Right lobe of liver (tissue), 6 donors: ENCODE results near the gene SPTY2D1. TPM values are rescaled to one million over a fixed set of nuclear protein-coding genes. Genes with fewer than 3 reads are reported as not detected.
"Not testable (repeated sequence)": the region's sequence is repeated elsewhere in the genome, so short reads cannot be mapped to it uniquely, and the experiment has no call there.

Source experiments
- ATAC-seq, 4 donors: fragments of 200-7000 bp; cut with Tn5 transposase; one replicate each; pipeline ENCODE4 v1.9.1; 2020; ENCODE audit warnings: mild to moderate bottlenecking in 4 of 4, moderate library complexity in 4 of 4
- DNase-seq, 3 donors: peaks; one replicate each; pipeline ENCODE4 v3.0.0-alpha.2; 2020
- H3K27ac ChIP-seq, 3 donors: fragments of 200-600 bp; one replicate each; pipeline ENCODE4 v1.8.0; 2022
- H3K27me3 ChIP-seq, 2 donors: fragments of 200-600 bp; one replicate each; pipeline ENCODE4 v1.8.0; 2022
- H3K36me3 ChIP-seq, 4 donors: fragments of 200-600 bp; sonication (generic) in 1 of 4; one replicate each; pipeline versions ENCODE4 v1.5.1 to v1.8.0; 2017 to 2022; ENCODE audit warnings: control low read depth in 1 of 4
- H3K4me1 ChIP-seq, 4 donors: fragments of 200-600 bp; sonication (generic) in 1 of 4; one replicate each; pipeline versions ENCODE4 v1.5.1 to v1.8.0; 2017 to 2022; ENCODE audit warnings: control low read depth in 1 of 4
- H3K4me3 ChIP-seq, 3 donors: fragments of 200-600 bp; one replicate each; pipeline ENCODE4 v1.8.0; 2022
- H3K9me3 ChIP-seq, 4 donors: fragments of 200-600 bp; sonication (generic) in 1 of 4; one replicate each; pipeline versions ENCODE4 v1.5.1 to v1.8.0; 2017 to 2022; ENCODE audit warnings: control low read depth in 1 of 4
- CTCF ChIP-seq, 4 donors: fragments of 200-600 bp in 3 of 4; fragments of 450-650 bp in 1 of 4; IDR thresholded peaks; one replicate each; pipeline versions ENCODE4 v1.5.1 to v1.8.0; 2016 to 2022; ENCODE audit warnings: antibody characterized with exemption in 4 of 4, mild to moderate bottlenecking in 2 of 4
- POLR2A ChIP-seq: fragments of 450-650 bp; IDR thresholded peaks from one replicate; pipeline ENCODE4 v1.6.1; 2017; ENCODE audit warnings: antibody characterized with exemption, mild to moderate bottlenecking
- WGBS: methylation state at CpG from one replicate; pipeline ENCODE4 v1.1.6; 2018; ENCODE audit warnings: low coverage, low lambda C conversion rate; ENCODE audit not compliant: insufficient coverage; ENCODE audit errors: missing lambda C conversion rate; 5-methylcytosine and 5-hydroxymethylcytosine counted together
- intact Hi-C, 2 donors: fragments of 100-400 bp; cut with DNase I; formaldehyde crosslinking; loops; one replicate each; pipeline versions ENCODE4 v1.11.2 to v1.14.1; 2022
- total RNA-seq, 6 experiments: library from RNA; depleted of rRNA in 2 of 6; stranded (reverse); fragments of >200 nt in 2 of 6; fragmentation: NEBNext Ultra II Directional in 3 of 6; extraction: Animal tissue kit (Norgen Biotek cat#: 25700) in 3 of 6; gene quantifications; one replicate each; pipeline versions ENCODE4 v1.1.0 to v1.2.4, GENCODE V29; 2016 to 2023
- donor health status: DM: no; HTN: yes; CAD: no.
- donor health status: DM: no; HTN: no; CAD: no.
- donor health status: DM: no; HTN: no; CAD: no.
- donor health status: DM: no; HTN: yes; CAD: no.
- donor health status: DM: no; HTN: yes; CAD: no.

Gene SPTY2D1
- total RNA-seq, 6 experiments from 2014 or later, result 6.3 to 14.7 (median 8.4) TPM

GRCh38 chr11:18671246-18671645 is 37.1 kb upstream of the SPTY2D1 start:
- TF ChIP-seq CTCF (IDR thresholded peaks at IDR 0.05) (no peak), POLR2A (no peak)
- intact Hi-C loops, result no loop called here
- no peak for DNase-seq
- Histone ChIP-seq H3K4me1 (no peaks in the 10 kb centered on the region), H3K27me3 (no peaks in the 10 kb centered on the region), H3K9me3 (no peaks in the 10 kb centered on the region), H3K4me3 (no peak overlapping the region), H3K27ac (no peak overlapping the region), H3K36me3 (no peaks in the 10 kb centered on the region)
- WGBS, result 64% methylated on average over 2 of the region's 2 CpGs
- ATAC-seq, result no peak

- no peaks in the 10 kb centered on the region for H3K27me3 ChIP-seq
- H3K36me3 ChIP-seq, result no peaks in the 10 kb centered on the region
- 50% methylated on average over 2 of the region's 4 CpGs for WGBS
- H3K4me1 ChIP-seq, result no peaks in the 10 kb centered on the region
- H3K4me3 ChIP-seq, result no peak overlapping the region
- H3K9me3 ChIP-seq, result no peaks in the 10 kb centered on the region
- no peak overlapping the region for H3K27ac ChIP-seq
- DNase-seq (no peak), ATAC-seq (no peak)
- intact Hi-C loops, result no loop called here
- no peak for TF ChIP-seq CTCF (IDR thresholded peaks at IDR 0.05)
- no peak for TF ChIP-seq POLR2A
Measured at GRCh38 chr11:18669711-18670110, 35.6 kb upstream of the SPTY2D1 start.

GRCh38 chr11:18669219-18669596 is 35.1 kb upstream of the SPTY2D1 start:
- ATAC-seq, result peak in 1 of 4 donors; percentile 61
- WGBS, result 10% methylated on average over 2 of the region's 2 CpGs
- Histone ChIP-seq H3K27ac (no peak overlapping the region), H3K36me3 (no peaks in the 10 kb centered on the region), H3K4me1 (no peaks in the 10 kb centered on the region), H3K27me3 (no peaks in the 10 kb centered on the region), H3K4me3 (no peak overlapping the region), H3K9me3 (no peaks in the 10 kb centered on the region)
- TF ChIP-seq CTCF (IDR thresholded peaks at IDR 0.05), result no peak
- TF ChIP-seq POLR2A, result no peak
- intact Hi-C loops, result no loop called here
- peak in 1 of 3 donors; percentile 22 for DNase-seq

- no peak for TF ChIP-seq POLR2A
- TF ChIP-seq CTCF (IDR thresholded peaks at IDR 0.05), result no peak
- Histone ChIP-seq H3K4me3 (no peak overlapping the region), H3K9me3 (no peaks in the 10 kb centered on the region), H3K36me3 (no peaks in the 10 kb centered on the region), H3K4me1 (no peaks in the 10 kb centered on the region), H3K27ac (no peak overlapping the region), H3K27me3 (no peaks in the 10 kb centered on the region)
- no peak for DNase-seq
- WGBS, result 84% methylated on average over 4 of the region's 4 CpGs
- intact Hi-C loops, result no loop called here
- no peak for ATAC-seq
Measured at GRCh38 chr11:18668131-18668530, 34.0 kb upstream of the SPTY2D1 start.

GRCh38 chr11:18665353-18665872 is 31.3 kb upstream of the SPTY2D1 start:
- not testable (repeated sequence) for H3K27ac ChIP-seq, H3K4me3 ChIP-seq, H3K27me3 ChIP-seq

More at GRCh38 chr11:18665353-18665872, 31.3 kb upstream of the SPTY2D1 start:
- ATAC-seq, H3K9me3 ChIP-seq, DNase-seq, H3K4me1 ChIP-seq, intact Hi-C loops, H3K36me3 ChIP-seq: not testable (repeated sequence)
- WGBS, result 65% methylated on average over 9 of the region's 10 CpGs
